Fibroblast of mammary gland (primary cell): ENCODE data around the gene LIN37.
A peak's percentile ranks its signal among the peaks of the same experiment; 100 is the strongest.

Source experiments
- DNase-seq: peaks from one replicate; pipeline ENCODE4 v3.0.0-alpha.2; 2010; ENCODE audit warnings: low read depth
- H3K4me3 ChIP-seq: 2 replicates; pipeline ENCODE4 v1.5.1; 2011; ENCODE audit warnings: low read depth, mild to moderate bottlenecking, low read length, moderate library complexity; ENCODE audit not compliant: control insufficient read depth
- TF ChIP-seq, protein P1 (sequence below): conservative IDR thresholded peaks from 2 replicates; pipeline ENCODE4 v1.5.1; 2011; ENCODE audit warnings: low read depth, low read length, inconsistent platforms; ENCODE audit not compliant: control insufficient read depth, insufficient read depth

The LIN37 gene

DNA sequence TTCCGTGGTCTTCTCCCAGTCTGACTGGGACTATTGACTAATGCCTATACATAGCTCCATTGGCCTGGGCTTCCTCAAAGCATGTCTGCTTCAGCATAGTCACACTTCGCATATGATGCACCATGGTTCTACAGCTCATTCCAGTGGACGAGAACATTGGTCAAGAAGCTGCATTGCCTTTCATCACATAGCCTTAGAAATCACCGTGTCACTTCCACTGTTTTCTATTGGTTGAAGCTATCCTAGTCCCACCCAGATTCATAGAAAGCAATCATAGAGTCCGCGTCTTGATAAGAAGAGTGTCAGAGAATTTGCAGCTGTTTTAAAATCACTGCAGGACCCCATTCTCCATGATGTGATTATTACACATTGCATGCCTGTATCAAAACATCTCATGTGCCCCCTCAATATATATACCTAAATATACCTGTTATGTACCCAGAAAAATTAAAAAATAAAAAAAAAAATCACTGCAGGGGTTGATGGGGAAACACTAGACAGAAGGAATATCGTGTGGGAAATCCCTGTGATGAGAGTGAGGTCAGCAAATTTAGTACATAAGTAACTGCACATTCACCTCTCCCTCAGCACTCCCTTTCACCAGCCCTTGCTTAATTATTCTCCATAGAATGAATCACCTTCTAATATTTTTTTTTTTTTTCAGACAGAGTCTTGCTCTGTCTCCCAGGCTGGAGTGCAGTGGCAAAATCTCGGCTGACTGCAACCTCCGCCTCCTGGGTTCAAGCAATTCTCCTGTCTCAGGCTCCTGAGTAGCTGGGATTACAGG, 24.8 kb downstream of the LIN37 start:
- H3K4me3 ChIP-seq, result no peak overlapping the region
- peak; percentile 76 for DNase-seq
- TF ChIP-seq, protein P1, sequence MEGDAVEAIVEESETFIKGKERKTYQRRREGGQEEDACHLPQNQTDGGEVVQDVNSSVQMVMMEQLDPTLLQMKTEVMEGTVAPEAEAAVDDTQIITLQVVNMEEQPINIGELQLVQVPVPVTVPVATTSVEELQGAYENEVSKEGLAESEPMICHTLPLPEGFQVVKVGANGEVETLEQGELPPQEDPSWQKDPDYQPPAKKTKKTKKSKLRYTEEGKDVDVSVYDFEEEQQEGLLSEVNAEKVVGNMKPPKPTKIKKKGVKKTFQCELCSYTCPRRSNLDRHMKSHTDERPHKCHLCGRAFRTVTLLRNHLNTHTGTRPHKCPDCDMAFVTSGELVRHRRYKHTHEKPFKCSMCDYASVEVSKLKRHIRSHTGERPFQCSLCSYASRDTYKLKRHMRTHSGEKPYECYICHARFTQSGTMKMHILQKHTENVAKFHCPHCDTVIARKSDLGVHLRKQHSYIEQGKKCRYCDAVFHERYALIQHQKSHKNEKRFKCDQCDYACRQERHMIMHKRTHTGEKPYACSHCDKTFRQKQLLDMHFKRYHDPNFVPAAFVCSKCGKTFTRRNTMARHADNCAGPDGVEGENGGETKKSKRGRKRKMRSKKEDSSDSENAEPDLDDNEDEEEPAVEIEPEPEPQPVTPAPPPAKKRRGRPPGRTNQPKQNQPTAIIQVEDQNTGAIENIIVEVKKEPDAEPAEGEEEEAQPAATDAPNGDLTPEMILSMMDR, result no peak

GRCh38 chr19:35774274-35775045, 26.1 kb downstream of the LIN37 start:
- DNase-seq, result no peak
- TF ChIP-seq, protein P1, result no peak
- no peak overlapping the region for H3K4me3 ChIP-seq

DNA sequence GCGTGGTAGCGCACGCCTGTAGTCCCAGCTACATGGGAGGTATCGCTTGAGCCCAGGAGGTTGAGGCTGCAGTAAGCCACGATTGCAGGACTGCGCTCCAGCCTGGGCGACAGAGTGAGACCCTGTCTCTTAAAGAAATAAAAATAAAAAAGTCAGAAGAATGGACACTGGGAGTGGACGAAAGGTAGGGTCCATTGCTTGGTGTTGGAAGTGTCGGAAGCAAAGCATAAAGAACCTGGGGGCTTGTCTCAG, 26.6 kb downstream of the LIN37 start:
- peak overlapping the region; percentile 29 for H3K4me3 ChIP-seq
- TF ChIP-seq, protein P1, result no peak
- DNase-seq, result no peak

DNA sequence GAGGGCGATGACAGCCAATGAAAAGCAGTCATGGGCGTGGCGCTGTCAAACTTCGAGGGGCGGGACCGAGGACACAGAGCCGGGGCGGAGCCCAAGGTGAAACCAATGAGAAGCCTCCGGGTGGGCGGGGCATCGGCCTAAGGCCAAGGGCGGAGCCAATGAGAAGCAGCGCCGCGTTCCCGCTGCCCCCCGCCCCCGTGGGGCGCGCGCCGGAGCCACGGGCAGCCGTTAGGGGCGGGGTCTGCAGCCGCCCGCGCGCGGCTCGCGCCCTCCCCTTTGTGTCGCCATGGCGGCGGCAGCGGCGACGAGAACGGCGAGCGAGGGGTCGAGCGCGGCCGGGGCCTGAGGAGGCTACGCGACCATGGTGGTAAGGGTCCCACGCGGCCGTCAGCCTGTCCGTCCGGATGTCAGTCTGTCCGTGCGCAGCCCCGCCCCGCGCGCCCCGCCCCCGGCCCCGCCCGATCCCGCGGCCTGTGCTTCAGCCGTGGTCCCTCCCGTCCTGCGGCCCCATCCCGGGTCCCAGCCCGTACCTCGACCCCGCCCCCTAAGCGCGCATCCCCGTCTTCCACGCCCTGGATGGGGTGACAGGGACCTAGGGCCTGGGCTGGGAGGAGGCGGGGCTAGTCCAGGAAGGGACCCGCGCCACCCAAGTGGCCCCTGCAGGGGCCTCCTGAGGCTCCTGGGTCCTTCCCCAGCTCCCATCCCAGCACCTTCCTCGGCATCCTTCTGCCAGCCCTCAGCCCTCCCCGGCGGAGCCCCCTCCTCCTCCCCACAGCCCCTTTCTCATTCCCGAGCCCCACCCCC, 27.1 kb downstream of the LIN37 start, which contains the start of gene ARHGAP33:
TSS of gene ARHGAP33 (plus strand) at position 267 of the 804 bp plus-strand sequence. CDS start at position 362, 95 bp downstream.
- peak within 1 kb of the TSS; percentile 66 for H3K4me3 ChIP-seq
- DNase-seq, result peak; percentile 93
- TF ChIP-seq, protein P1, result no peak

DNA sequence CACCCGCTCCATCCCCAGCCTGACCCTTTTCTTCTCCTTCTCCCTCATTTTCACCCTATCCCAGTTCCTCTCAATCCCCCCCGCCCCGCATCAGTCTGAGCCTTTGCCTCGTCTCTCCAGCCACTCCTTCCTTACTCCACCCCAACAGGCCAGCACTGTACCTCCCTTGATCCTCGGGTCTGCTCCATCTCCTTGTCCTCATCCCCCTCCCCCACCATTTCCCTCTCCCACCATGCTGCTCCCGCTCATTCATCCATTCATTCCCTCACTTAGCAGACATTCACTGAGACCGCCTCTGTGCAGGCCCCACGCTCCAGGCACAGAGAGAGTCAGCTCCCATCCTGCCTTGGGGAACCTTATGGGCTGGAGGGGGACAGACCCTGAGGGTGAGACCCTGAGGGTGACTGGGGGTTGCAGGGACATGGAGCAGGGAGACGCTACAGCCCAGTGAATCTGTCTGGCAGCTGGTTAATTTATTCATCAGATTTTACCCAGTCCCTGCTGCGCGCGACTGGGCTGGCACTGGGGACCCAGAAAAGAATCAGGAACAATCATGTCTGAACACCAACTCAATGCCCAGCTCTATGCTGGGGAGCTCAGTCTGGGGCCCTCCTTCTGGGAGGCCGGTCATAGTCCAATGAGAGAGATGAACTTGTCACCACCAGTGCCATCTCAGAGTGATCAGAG, 27.9 kb downstream of the LIN37 start:
- TF ChIP-seq, protein P1, result no peak
- DNase-seq, result no peak
- H3K4me3 ChIP-seq, result peak overlapping the region; percentile 66

DNA sequence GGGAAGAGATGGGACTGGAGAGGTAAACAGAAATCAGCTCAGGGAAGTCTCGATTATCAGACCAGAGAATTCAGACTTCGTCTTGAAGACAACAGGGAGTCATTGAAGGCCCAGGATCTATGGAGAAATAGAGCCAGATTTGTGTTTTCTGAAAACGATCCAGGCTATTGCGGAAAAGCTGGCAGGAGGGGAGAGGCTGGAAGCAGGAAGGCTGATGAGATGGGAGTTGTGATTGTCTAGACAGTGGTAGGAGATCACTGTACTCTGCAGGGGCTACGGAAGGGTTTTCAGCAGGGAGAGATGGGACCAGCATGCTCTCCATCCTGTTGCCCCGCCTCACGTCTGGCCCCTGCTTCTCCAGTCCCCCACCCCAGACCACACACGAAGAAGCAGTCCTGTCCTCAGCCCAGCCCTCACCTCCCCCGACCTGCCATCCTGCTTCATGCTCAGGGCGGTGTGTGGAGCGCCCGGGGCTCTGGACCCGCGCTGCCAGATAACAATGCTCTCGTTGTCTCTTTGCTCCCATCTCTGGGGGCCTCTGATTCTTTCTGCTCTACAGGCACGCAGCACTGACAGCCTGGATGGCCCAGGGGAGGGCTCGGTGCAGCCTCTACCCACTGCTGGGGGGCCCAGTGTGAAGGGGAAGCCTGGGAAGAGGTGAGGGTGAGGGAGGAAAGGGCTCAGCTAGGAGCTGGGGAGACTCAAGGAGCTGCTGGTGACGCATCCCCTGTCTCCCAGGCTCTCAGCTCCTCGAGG, 28.9 kb downstream of the LIN37 start:
- TF ChIP-seq, protein P1, result no peak
- no peak overlapping the region for H3K4me3 ChIP-seq

More for the DNA sequence above, 28.9 kb downstream of the LIN37 start:
- no peak for DNase-seq
